GM18502 (cell line): ENCODE data around the gene ELOVL5.
A peak's percentile ranks its signal among the peaks of the same experiment; 100 is the strongest.
"Not testable (repeated sequence)": the region's sequence is repeated elsewhere in the genome, so short reads cannot be mapped to it uniquely, and the experiment has no call there.

Experiments
- ATAC-seq: cut with Tn5 transposase; IDR thresholded peaks from one replicate; pipeline ENCODE4 v1.9.1; 2021; ENCODE audit warnings: mild to moderate bottlenecking; ENCODE audit not compliant: unreplicated experiment, poor library complexity

The ELOVL5 gene

DNA sequence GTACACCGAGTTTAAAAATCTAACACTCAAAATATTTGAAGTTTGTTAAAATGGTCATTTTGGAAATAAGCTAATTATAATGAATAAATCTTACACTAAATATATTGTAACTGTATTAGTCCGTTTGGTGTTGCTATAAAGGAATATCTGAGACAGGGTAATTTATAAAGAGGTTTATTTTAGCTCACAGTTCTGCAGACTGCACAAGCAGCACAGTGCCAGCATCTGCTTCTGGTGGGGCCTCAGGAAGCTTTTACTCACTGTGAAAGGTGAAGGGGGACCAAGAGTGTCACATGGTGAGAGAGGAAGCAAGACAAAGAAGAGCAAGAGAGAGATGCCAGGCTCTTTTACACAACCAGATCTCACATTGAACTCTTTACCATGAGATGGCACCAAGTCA is 17.1 kb downstream of the ELOVL5 start:
- ATAC-seq = no peak

DNA sequence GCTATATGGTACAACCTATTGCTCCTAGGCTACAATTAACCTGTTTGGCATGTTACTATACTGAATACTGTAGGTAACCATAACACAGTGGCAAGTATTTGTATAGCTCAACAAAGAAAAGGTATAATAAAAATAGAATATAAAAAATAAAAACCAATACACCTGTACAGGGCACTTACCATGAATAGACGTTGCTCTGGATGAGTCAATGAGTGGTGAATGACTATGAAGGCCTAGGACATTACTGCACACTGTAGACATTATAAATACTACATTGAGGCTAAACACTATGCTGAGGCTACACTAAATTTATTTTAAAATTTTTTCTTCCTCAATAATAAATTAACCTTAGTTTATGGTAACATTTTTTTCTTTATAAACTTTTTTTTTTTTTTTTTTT is 18.6 kb downstream of the ELOVL5 start:
- no peak for ATAC-seq

DNA sequence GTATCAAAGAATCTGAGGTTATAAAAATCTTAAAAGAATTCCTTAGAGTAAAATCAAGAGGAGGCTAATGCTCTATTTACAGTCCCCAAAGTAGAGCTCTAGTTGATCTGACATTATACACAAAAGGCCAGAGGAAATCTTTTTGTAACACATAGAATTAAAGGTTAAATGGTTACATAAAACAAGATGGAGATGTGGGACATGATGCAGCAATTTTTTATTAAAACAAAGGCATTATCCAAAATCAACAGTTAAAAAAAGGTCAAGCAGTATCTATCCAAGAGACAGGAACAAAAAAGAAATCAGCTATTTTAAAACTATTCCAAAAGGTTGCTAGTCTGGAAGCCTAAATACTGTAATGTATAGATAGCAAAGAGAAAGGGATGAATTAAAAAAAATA is 20.4 kb downstream of the ELOVL5 start:
- no peak for ATAC-seq

- ATAC-seq = no peak
These were observed 21.7 kb downstream of the ELOVL5 start for GRCh38 chr6:53327017-53327395.

DNA sequence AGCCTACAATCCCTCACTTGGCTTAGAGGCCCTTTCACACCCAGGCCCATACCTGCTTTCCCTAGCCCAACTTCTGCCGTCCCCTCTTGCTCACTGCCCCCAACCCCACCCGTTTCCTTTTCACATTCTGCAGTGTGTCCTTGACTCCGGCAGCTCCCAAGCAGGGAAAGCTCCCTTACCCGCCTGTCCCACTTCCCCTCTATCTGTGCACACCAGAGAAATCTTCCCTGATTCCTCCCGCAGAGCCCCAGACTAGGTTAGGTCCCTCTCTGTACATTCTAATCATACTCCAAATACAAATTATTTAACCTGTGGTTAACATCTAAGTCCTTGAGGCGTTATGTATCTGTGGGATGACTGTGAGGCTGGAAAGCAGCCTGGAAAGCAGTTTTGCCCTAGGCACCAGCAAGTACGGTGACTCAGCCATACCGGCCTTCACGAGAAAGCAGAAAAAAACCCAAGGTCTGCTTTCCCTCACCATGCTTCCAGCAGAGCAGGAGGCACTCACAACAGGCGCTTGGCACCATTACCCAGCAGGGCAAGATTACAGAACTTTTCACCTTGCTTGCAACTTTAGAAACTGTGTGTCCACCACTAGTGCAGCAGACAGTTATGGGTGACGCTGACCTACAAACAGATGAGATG is 22.3 kb downstream of the ELOVL5 start:
- ATAC-seq = no peak

GRCh38 chr6:53325785-53326184 is 23.0 kb downstream of the ELOVL5 start:
- ATAC-seq = no peak

- no peak for ATAC-seq
These were observed 26.3 kb downstream of the ELOVL5 start for GRCh38 chr6:53322188-53323029.

DNA sequence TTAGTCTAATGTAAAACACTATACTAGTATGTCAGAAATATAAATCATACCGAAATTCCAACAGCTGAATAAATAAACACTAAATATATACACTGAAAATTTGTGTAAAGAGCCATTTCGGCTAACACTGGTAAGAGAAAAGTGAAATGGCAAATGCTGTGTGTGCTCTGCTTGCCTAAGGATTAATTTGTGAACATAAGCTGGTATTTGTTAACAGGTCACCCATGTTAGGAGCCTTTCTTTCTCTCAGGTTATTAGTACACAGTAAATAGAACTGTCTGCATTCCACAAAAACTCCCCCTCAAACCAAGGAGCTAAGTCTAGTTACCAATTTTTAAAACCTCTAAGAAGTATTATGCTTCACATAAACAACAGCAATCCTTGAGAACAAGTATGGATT is 27.0 kb downstream of the ELOVL5 start:
- no peak for ATAC-seq

DNA sequence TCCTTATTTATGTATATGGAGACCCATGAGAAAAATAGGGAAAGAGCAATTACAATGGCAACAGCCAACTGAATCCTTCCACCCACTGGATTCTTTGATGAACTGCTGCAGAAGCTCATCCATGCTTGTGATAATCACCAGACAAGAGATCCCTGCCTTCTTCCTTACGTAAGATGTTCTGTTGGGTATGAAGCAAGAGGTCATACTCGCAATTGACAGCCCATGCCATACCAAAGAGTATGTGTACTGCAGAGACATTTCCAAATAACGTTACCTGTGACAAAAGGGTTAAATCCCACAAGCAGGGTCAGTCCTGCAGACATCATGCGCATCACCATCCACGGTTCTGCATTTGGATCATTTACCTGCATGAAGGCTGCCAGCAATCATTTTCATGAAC is 27.8 kb downstream of the ELOVL5 start:
- no peak for ATAC-seq

- ATAC-seq = no peak
These were observed 30.3 kb downstream of the ELOVL5 start for GRCh38 chr6:53318429-53318828.

DNA sequence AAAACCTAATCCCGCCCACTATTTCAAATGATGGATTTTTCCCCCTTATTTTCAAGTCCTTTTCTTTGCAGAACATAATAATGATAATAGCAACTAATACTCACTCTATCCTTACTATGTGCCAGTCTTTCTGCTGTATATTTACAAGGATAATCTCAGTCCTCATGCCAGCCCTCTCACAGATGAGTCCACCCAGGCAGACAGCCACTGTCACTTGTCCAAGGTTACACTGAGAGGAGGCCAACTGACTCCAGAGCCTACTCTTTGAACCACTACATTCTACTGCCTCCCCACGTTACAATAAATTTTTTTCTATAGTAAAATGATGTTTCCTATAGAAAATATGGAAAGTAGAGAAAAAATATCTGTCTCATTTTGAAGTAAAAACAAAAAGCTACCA is 30.9 kb downstream of the ELOVL5 start:
- no peak for ATAC-seq

DNA sequence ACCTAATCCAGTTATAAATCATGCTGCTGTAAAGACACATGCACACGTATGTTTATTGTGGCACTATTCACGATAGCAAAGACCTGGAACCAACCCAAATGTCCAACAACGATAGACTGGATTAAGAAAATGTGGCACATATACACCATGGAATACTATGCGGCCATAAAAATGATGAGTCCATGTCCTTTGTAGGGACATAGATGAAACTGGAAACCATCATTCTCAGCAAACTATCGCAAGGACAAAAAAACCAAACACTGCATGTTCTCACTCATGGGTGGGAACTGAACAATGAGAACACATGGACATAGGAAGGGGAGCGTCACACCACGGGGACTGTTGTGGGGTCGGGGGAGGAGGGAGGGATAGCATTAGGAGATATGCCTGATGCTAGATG is 31.5 kb downstream of the ELOVL5 start:
- ATAC-seq = not testable (repeated sequence)

GRCh38 chr6:53316142-53316541 is 32.6 kb downstream of the ELOVL5 start:
- no peak for ATAC-seq

DNA sequence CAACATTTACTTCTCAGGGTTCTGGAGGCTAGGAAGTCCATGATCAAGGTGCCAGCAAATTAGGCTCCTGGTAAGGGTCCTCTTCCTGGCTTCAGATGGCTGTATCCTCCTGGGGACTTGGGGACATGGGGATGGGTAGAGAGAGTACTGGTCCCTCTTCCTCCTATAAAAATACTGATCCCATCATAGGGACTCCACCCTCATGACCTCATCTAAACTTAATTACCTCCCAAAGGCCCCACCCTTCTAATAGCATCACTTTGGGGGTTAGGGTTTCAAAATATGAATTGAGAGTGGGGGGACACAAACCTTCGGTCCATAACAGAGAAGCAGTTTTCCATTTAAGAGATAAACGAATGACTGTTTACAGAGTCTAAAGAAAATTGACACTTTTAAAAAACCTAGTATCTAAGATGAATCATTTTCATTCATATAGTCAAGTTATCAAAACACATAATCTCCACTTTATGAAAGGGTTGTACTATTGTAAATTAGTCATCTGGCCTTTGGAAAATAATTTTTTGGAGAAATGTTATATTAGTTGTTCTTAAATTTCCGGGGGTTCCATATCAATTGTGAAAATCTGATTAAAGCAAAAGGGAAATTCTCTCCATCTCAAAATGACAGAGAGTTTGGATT is 33.5 kb downstream of the ELOVL5 start:
- ATAC-seq = no peak

DNA sequence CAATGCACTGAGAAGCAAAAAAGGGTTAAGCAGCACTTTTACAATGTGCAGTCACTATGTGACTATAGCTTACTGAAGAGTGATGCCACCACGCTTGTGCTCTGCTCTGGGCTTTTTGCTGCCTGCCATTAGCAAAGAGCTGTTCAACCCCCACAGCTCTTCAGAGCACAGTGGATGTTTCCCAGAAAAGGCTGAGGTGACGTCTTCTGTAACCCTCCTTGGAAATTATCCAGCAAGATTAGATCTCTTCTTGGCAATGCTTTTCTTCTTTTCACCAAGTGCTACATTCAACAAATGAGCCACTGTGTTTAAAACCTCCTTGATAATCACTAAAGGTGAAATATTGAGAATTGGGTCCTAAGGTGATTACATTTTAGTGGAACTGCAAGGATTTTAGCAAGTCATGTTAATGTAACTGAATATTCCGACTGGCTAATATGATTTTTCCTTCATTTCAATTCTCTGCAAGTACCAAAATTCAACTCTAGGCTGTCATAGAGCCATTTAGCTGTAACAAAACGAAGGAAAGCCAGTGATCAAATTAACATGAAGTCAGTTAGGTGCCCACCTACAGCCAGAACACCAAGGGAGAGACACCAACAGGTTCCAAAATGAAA is 34.9 kb downstream of the ELOVL5 start:
- ATAC-seq = no peak

DNA sequence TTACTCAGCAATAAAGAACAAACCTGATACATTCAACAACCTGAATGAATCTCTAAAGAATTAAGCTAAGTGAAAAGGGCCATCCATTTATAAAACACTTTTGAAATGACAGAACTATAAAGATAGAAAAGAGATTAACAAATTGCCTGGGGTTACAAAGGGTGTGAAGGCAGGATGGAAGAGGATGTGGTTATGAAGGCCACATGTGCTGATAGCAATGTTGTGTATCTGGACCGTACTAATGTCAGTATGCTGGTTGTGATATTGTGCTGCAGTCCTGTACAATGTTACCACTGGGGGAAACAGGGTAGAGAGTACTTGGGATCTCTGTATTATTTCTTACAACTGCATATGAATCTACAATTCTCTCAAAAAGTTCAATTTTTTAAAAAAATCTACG is 36.4 kb downstream of the ELOVL5 start:
- no peak for ATAC-seq

DNA sequence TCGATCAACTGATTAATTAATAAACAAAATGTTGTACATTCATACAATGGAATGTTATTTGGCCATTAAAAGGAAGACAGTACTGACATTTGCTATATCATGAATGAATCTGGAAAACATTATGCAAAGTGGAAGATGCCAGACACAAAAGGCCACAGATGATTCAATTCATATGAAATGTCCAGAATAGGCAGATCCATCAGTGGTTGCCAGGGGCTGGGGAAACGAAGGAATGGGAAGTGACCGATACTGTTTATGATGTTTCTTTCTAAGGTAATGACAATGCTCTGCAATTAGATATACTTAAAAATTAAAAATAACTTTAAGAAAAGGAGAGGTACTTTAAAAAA is 37.2 kb downstream of the ELOVL5 start:
- ATAC-seq = no peak

DNA sequence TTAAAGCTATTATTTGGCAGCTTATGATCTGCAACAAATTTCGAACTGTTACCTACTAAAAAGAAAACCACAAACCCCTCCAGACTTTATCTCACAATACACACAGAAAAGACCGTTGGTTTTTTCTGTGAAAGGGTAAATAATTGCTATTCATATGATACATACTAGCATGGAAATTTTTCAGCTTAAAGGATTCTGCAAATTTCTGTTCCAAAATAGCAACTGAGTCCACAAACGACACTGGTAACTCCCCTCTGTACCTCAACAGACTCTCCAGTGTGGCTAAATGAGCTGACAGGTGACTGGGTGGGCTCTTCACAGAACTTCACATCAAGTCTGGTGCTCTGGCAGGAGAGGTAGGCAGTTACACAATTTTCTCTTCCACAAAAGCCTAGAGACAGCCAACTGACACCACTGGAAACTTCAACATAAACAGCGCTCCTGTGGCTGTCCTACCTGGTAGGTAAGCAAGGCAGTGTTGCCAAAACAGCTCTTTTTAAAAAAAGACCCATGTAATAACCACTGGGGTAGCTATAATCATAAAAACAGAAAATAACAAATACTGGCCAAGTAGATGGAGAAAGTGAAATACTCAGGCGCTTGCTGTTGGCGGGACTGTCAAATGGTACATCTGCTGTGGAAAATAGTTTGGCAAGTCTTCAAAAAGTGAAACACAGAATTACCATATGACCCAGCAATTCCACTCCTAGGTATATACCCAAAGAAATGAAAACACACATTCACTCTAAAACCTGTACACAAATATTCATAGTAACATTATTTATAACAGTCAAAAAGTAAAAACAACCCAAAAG is 37.8 kb downstream of the ELOVL5 start:
- ATAC-seq = no peak

DNA sequence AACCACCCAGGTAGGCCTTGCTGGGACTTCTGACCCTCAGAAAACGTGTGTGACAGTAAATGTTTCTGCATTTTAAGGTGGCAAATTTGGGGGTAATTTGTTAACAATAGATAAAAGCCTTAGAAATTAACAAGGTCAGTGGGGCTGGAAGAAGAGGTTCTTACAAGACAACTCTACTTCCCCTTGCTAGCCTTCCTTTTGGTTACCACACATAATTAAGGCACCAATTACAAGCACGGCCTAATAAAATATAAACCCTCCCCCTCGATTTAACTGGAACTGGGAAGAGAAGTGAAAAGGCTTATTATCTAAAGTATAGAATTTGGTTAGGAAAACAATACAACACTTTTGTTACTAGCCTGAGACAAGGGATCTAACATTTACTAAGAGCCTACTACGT is 38.8 kb downstream of the ELOVL5 start:
- peak; percentile 1 for ATAC-seq
